ENCODE results near the gene BRPF1.

Gene BRPF1

GRCh38 chr3:9781978-9782603 lies 50.6 kb downstream of the BRPF1 start:
- no peak overlapping the region for H3K4me3 ChIP-seq (ENCODE audit: low read depth, low read length)
- no peaks in the 10 kb centered on the region for H3K4me1 ChIP-seq (ENCODE audit: control insufficient read depth in 1 of 2, insufficient read depth in 2 of 2, low read length in 2 of 2)
- H2BK5ac ChIP-seq (ENCODE audit: low read depth, low read length, poor library complexity), result no peak overlapping the region
- no peak overlapping the region for H4K12ac ChIP-seq (ENCODE audit: low read depth, low read length)
- H3K23ac ChIP-seq (ENCODE audit: low read length), result no peak overlapping the region
- no peak for DNase-seq
- no peak overlapping the region for H3K18ac ChIP-seq (ENCODE audit: low read length)
- H2BK12ac ChIP-seq (ENCODE audit: low read length), result no peak overlapping the region
- no peaks in the 10 kb centered on the region for H3K79me2 ChIP-seq (ENCODE audit: control insufficient read depth, insufficient read depth, low read length, poor library complexity)
- H2AK5ac ChIP-seq (ENCODE audit: low read length), result no peak overlapping the region
- H3K79me1 ChIP-seq (ENCODE audit: low read length), result no peaks in the 10 kb centered on the region
- H3K9me3 ChIP-seq (ENCODE audit: insufficient read depth, low read depth, low read length), result no peaks in the 10 kb centered on the region
- H3K36me3 ChIP-seq (ENCODE audit: control insufficient read depth in 1 of 2, insufficient read depth in 2 of 2, low read length in 2 of 2), result peaks cover 34 to 49% of the 10 kb centered on the region in 2 experiments
- no peaks in the 10 kb centered on the region for H3K27me3 ChIP-seq (ENCODE audit: insufficient read depth, low read length)
- no peak overlapping the region for H3K14ac ChIP-seq (ENCODE audit: low read length)
- H2BK120ac ChIP-seq (ENCODE audit: insufficient read depth, low read length, poor library complexity), result no peak overlapping the region
- H3K4me2 ChIP-seq (ENCODE audit: low read length), result no peak overlapping the region
- H4K8ac ChIP-seq (ENCODE audit: low read depth, low read length), result no peak overlapping the region
- no peak overlapping the region for H3K4ac ChIP-seq (ENCODE audit: low read depth, low read length)
- H4K91ac ChIP-seq (ENCODE audit: low read depth, low read length), result no peak overlapping the region
- WGBS (ENCODE audit: extremely low coverage, insufficient coverage, insufficient read length), result no CpG with 5 or more reads among the region's 3 CpGs
- H3K27ac ChIP-seq (ENCODE audit: low read depth, low read length), result no peak overlapping the region
- H2AFZ ChIP-seq (ENCODE audit: insufficient read depth, low read length, poor library complexity), result no peak overlapping the region
- H3K9ac ChIP-seq (ENCODE audit: low read length), result no peak overlapping the region

DNA sequence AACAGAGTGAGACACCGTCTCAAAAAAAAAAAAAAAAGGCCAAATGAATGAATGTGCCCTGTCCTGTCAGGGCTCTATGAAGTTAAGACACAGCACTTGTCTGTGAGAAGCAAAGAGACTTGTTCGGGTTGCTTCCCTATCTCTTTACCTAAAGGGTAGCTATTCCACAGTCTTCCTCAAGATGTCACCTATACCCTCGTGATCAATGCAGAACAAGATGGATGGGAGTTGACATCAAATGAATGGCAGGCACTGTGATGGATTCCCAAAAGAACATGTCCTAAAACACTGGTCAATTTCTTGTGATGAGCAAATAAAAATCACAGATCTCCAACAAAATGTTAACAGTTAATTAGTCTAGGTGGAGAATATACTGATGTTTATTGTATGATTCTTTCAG lies 51.2 kb downstream of the BRPF1 start:
- H3K4me2 ChIP-seq (ENCODE audit: low read length), result no peak overlapping the region
- no peak overlapping the region for H3K14ac ChIP-seq (ENCODE audit: low read length)
- H4K12ac ChIP-seq (ENCODE audit: low read depth, low read length), result no peak overlapping the region
- no peaks in the 10 kb centered on the region for H3K9me3 ChIP-seq (ENCODE audit: insufficient read depth, low read depth, low read length)
- H2BK12ac ChIP-seq (ENCODE audit: low read length), result no peak overlapping the region
- H3K79me1 ChIP-seq (ENCODE audit: low read length), result no peaks in the 10 kb centered on the region
- DNase-seq, result no peak
- no peak overlapping the region for H2BK5ac ChIP-seq (ENCODE audit: low read depth, low read length, poor library complexity)
- H3K23ac ChIP-seq (ENCODE audit: low read length), result no peak overlapping the region
- no peak overlapping the region for H3K4me3 ChIP-seq (ENCODE audit: low read depth, low read length)
- no peak overlapping the region for H3K18ac ChIP-seq (ENCODE audit: low read length)
- no peak overlapping the region for H3K9ac ChIP-seq (ENCODE audit: low read length)
- no peaks in the 10 kb centered on the region for H3K4me1 ChIP-seq (ENCODE audit: control insufficient read depth in 1 of 2, insufficient read depth in 2 of 2, low read length in 2 of 2)
- H3K4ac ChIP-seq (ENCODE audit: low read depth, low read length), result no peak overlapping the region
- H4K8ac ChIP-seq (ENCODE audit: low read depth, low read length), result no peak overlapping the region
- H4K91ac ChIP-seq (ENCODE audit: low read depth, low read length), result no peak overlapping the region
- H2AK5ac ChIP-seq (ENCODE audit: low read length), result no peak overlapping the region
- no peak overlapping the region for H3K27ac ChIP-seq (ENCODE audit: low read depth, low read length)
- no peaks in the 10 kb centered on the region for H3K79me2 ChIP-seq (ENCODE audit: control insufficient read depth, insufficient read depth, low read length, poor library complexity)
- no peaks in the 10 kb centered on the region for H3K27me3 ChIP-seq (ENCODE audit: insufficient read depth, low read length)
- no CpG with 5 or more reads among the region's 3 CpGs for WGBS (ENCODE audit: extremely low coverage, insufficient coverage, insufficient read length)
- peaks cover 36 to 52% of the 10 kb centered on the region in 2 experiments for H3K36me3 ChIP-seq (ENCODE audit: control insufficient read depth in 1 of 2, insufficient read depth in 2 of 2, low read length in 2 of 2)
- H2BK120ac ChIP-seq (ENCODE audit: insufficient read depth, low read length, poor library complexity), result no peak overlapping the region
- no peak overlapping the region for H2AFZ ChIP-seq (ENCODE audit: insufficient read depth, low read length, poor library complexity)

GRCh38 chr3:9783954-9784353 lies 52.4 kb downstream of the BRPF1 start:
- H2AFZ ChIP-seq (ENCODE audit: insufficient read depth, low read length, poor library complexity), result no peak overlapping the region
- no peak overlapping the region for H2AK5ac ChIP-seq (ENCODE audit: low read length)
- no peak overlapping the region for H3K23ac ChIP-seq (ENCODE audit: low read length)
- H3K14ac ChIP-seq (ENCODE audit: low read length), result no peak overlapping the region
- H3K9me3 ChIP-seq (ENCODE audit: insufficient read depth, low read depth, low read length), result no peaks in the 10 kb centered on the region
- no peak for DNase-seq
- H3K9ac ChIP-seq (ENCODE audit: low read length), result no peak overlapping the region
- H4K8ac ChIP-seq (ENCODE audit: low read depth, low read length), result no peak overlapping the region
- H2BK5ac ChIP-seq (ENCODE audit: low read depth, low read length, poor library complexity), result no peak overlapping the region
- H2BK12ac ChIP-seq (ENCODE audit: low read length), result no peak overlapping the region
- no peak overlapping the region for H3K4me2 ChIP-seq (ENCODE audit: low read length)
- peaks cover 38 to 56% of the 10 kb centered on the region in 2 experiments for H3K36me3 ChIP-seq (ENCODE audit: control insufficient read depth in 1 of 2, insufficient read depth in 2 of 2, low read length in 2 of 2)
- no peak overlapping the region for H2BK120ac ChIP-seq (ENCODE audit: insufficient read depth, low read length, poor library complexity)
- no peak overlapping the region for H4K12ac ChIP-seq (ENCODE audit: low read depth, low read length)
- no peaks in the 10 kb centered on the region for H3K79me2 ChIP-seq (ENCODE audit: control insufficient read depth, insufficient read depth, low read length, poor library complexity)
- no peak overlapping the region for H4K91ac ChIP-seq (ENCODE audit: low read depth, low read length)
- no peak overlapping the region for H3K18ac ChIP-seq (ENCODE audit: low read length)
- no peaks in the 10 kb centered on the region for H3K4me1 ChIP-seq (ENCODE audit: control insufficient read depth in 1 of 2, insufficient read depth in 2 of 2, low read length in 2 of 2)
- no peaks in the 10 kb centered on the region for H3K27me3 ChIP-seq (ENCODE audit: insufficient read depth, low read length)
- no CpG with 5 or more reads among the region's 14 CpGs for WGBS (ENCODE audit: extremely low coverage, insufficient coverage, insufficient read length)
- no peaks in the 10 kb centered on the region for H3K79me1 ChIP-seq (ENCODE audit: low read length)
- no peak overlapping the region for H3K27ac ChIP-seq (ENCODE audit: low read depth, low read length)
- no peak overlapping the region for H3K4ac ChIP-seq (ENCODE audit: low read depth, low read length)
- H3K4me3 ChIP-seq (ENCODE audit: low read depth, low read length), result no peak overlapping the region

DNA sequence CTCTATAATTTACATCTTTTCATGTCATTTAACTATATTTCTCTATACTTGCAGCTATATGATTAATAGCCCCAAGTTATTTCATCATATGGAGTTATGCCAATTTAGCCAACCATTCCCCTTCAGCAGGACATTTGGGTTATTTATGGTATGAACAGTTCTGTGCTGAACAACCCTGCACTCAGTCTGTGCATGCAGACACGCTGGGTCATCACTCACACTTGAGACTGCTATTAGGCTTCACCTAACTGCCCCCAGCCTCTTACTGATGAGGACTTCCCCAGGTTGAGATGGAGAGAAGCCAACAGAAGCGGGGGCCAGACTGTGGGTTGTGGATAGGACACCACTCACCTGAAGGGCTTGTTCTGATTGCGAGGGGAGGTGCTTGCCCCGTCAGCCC lies 53.4 kb downstream of the BRPF1 start:
- Histone ChIP-seq H4K8ac (ENCODE audit: low read depth, low read length) (no peak overlapping the region), H3K4me3 (ENCODE audit: low read depth, low read length) (no peak overlapping the region), H2BK120ac (ENCODE audit: insufficient read depth, low read length, poor library complexity) (no peak overlapping the region), H3K4ac (ENCODE audit: low read depth, low read length) (no peak overlapping the region), H3K36me3 (ENCODE audit: control insufficient read depth in 1 of 2, insufficient read depth in 2 of 2, low read length in 2 of 2) (peaks cover 41 to 62% of the 10 kb centered on the region in 2 experiments), H3K79me1 (ENCODE audit: low read length) (no peaks in the 10 kb centered on the region), H3K79me2 (ENCODE audit: control insufficient read depth, insufficient read depth, low read length, poor library complexity) (no peaks in the 10 kb centered on the region), H3K9ac (ENCODE audit: low read length) (no peak overlapping the region), H2AK5ac (ENCODE audit: low read length) (no peak overlapping the region), H3K14ac (ENCODE audit: low read length) (no peak overlapping the region), H3K4me1 (ENCODE audit: control insufficient read depth in 1 of 2, insufficient read depth in 2 of 2, low read length in 2 of 2) (no peaks in the 10 kb centered on the region), H2AFZ (ENCODE audit: insufficient read depth, low read length, poor library complexity) (no peak overlapping the region), H4K91ac (ENCODE audit: low read depth, low read length) (no peak overlapping the region), H3K9me3 (ENCODE audit: insufficient read depth, low read depth, low read length) (no peaks in the 10 kb centered on the region), H3K4me2 (ENCODE audit: low read length) (no peak overlapping the region), H3K27ac (ENCODE audit: low read depth, low read length) (no peak overlapping the region), H3K23ac (ENCODE audit: low read length) (no peak overlapping the region), H2BK5ac (ENCODE audit: low read depth, low read length, poor library complexity) (no peak overlapping the region), H3K18ac (ENCODE audit: low read length) (no peak overlapping the region), H4K12ac (ENCODE audit: low read depth, low read length) (no peak overlapping the region), H3K27me3 (ENCODE audit: insufficient read depth, low read length) (no peaks in the 10 kb centered on the region), H2BK12ac (ENCODE audit: low read length) (no peak overlapping the region)
- DNase-seq, result no peak
- WGBS (ENCODE audit: extremely low coverage, insufficient coverage, insufficient read length), result no CpG with 5 or more reads among the region's 4 CpGs

Data from trophoblast cell (in vitro differentiated cells and primary cell).